ENCODE results near the gene KRT86.

DNA sequence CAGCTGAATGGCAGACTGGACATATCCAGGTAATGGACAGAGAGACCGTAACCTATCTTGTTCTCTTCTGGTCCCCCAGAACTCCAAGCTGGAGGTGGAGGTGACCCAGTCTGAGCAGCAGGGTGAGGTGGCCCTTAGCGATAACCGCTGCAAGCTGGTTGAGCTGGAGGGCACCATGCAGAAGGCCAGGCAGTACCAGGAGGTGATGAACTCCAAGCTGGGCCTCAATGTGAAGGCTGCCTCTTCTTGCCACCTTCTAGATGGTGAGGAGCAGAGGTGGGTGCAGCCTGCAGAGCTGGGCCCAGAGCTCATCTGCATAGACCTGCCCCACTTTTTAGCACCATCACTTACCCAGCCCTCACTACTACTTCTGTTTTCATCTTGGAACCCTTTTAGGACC is 7.2 kb upstream of the KRT86 start:
- TF ChIP-seq CTCF (IDR thresholded peaks at IDR 0.05; ENCODE audit: insufficient read depth, low read length, poor library complexity, severe bottlenecking) (no peak), EZH2phosphoT487 (conservative IDR thresholded peaks at IDR 0.05; ENCODE audit: low read length) (no peak)

Measured in SU-DHL-6 (cell line).